ENCODE measurements around the gene KCNAB1. TPM values are rescaled to one million over a fixed set of nuclear protein-coding genes. Genes with fewer than 3 reads are reported as not detected.

KCNAB1 gene
- total RNA-seq, 1 experiment from 2014 or later = not detected

DNA sequence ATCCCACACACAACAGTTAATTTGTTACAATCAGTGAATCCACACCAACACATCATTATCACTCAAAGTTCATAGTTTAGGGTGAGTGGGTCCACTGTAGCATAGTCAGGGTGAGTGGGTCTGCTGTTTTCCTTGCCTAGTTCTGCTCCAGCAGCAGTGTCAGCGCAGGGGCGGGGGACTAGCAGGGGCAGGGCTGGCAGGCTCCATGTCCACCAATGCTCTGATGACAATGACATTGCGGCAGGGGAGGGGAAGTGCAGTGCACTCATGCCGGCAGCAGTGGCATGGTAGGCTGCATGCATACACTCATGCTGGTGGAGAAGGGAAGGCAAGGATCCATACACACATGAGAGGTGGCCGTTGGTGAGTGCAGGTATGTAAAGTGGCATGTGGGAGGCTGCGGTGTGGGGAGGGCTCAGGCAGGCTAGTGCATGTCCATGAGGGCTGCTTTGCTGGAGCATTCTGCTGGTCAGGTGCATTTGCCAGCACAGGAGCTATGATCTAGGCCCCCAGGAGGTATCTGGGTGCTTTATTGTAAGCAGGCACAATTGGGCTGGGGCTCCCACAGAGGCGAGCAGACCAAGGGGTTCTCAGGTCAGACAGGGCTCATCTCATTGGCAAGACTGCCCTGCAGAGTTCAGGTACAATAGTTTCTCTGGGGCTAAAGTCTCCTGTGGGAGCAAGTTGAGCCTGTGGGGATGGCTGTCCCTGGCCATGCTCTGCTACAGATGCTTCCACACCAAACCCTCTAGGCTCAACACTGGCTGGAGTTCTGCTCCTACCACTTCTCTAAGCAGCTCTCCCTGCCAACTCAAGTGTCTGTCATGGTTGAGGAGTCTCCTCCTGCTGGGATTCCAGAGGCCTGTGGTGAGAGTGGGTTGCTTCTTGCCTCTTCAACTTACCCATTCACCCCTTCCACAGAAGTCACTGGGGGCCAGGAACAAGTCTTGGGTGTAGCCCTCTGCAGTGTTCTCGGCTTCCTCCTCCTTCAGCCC lies 81.3 kb downstream of the KCNAB1 start:
- no peak overlapping the region for H3K9ac ChIP-seq (ENCODE audit: low read length)
- H3K4me1 ChIP-seq (ENCODE audit: insufficient read depth, low read length) = no peaks in the 10 kb centered on the region
- POLR2A ChIA-PET (ENCODE audit: unreplicated experiment) = no interaction called here
- no peaks in the 10 kb centered on the region for H3K36me3 ChIP-seq (ENCODE audit: low read depth, low read length)
- H3K27me3 ChIP-seq (ENCODE audit: low read length) = no peaks in the 10 kb centered on the region
- no peaks in the 10 kb centered on the region for H3K79me2 ChIP-seq (ENCODE audit: low read length)
- no peak for ATAC-seq
- no peaks in the 10 kb centered on the region for H4K20me1 ChIP-seq (ENCODE audit: low read length)
- DNase-seq = no peak
- no TSS peak for BruUV-seq (replicated peaks)
- no peak overlapping the region for H3K4me3 ChIP-seq (ENCODE audit: low read length)
- no peak overlapping the region for H3K4me2 ChIP-seq (ENCODE audit: low read length)
- TF ChIP-seq EZH2phosphoT487 (IDR thresholded peaks at IDR 0.05; ENCODE audit: borderline replicate concordance, low read length) (no peak), EZH2 (IDR thresholded peaks at IDR 0.05; ENCODE audit: low read length, unreplicated experiment) (no peak), CTCF (conservative IDR thresholded peaks at IDR 0.05; ENCODE audit: low read depth, low read length) (no peak)
- H3F3A ChIP-seq (ENCODE audit: low read length, unreplicated experiment) = no peaks in the 10 kb centered on the region
- no peak overlapping the region for H2AFZ ChIP-seq (ENCODE audit: low read length)
- intact Hi-C loops (cut with micrococcal nuclease) = no loop called here
- H3K9me3 ChIP-seq (ENCODE audit: low read length) = no peaks in the 10 kb centered on the region
- CTCF ChIA-PET = no interaction called here
- H3K27ac ChIP-seq (ENCODE audit: low read length) = no peak overlapping the region
- no peaks in the 10 kb centered on the region for H3K9me2 ChIP-seq (replicated peaks; ENCODE audit: low read length)

DNA sequence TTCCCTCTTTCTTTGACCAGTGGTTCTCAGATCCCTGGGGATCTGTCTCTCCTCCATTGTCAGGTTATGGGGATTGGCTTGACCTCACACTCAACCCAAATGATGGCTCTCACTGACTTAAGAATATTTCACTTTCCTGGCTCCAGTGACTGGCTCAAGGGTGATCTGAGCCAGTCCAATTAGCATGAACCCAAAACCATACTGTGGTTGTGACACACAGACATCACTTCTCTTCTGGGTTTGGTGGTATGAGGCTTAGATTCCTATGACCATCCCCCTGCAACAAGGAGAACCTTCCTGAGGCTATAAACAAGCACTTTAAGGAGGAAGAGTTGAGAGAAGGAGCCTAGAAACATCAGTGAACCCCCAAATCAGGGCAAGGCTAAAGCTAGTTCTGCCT lies 85.8 kb downstream of the KCNAB1 start:
- CTCF ChIA-PET = no interaction called here
- no peaks in the 10 kb centered on the region for H4K20me1 ChIP-seq (ENCODE audit: low read length)
- DNase-seq = no peak
- no peaks in the 10 kb centered on the region for H3K9me3 ChIP-seq (ENCODE audit: low read length)
- no peak overlapping the region for H2AFZ ChIP-seq (ENCODE audit: low read length)
- POLR2A ChIA-PET (ENCODE audit: unreplicated experiment) = no interaction called here
- no peak for ATAC-seq
- peaks cover 21% of the 10 kb centered on the region for H3K4me1 ChIP-seq (ENCODE audit: insufficient read depth, low read length)
- no TSS peak for BruUV-seq (replicated peaks)
- intact Hi-C loops (cut with micrococcal nuclease) = no loop called here
- no peaks in the 10 kb centered on the region for H3K27me3 ChIP-seq (ENCODE audit: low read length)
- no peak for TF ChIP-seq EZH2phosphoT487 (IDR thresholded peaks at IDR 0.05; ENCODE audit: borderline replicate concordance, low read length)
- no peak for TF ChIP-seq CTCF (conservative IDR thresholded peaks at IDR 0.05; ENCODE audit: low read depth, low read length)
- TF ChIP-seq EZH2 (IDR thresholded peaks at IDR 0.05; ENCODE audit: low read length, unreplicated experiment) = no peak
- H3K9me2 ChIP-seq (replicated peaks; ENCODE audit: low read length) = no peaks in the 10 kb centered on the region
- H3F3A ChIP-seq (ENCODE audit: low read length, unreplicated experiment) = no peaks in the 10 kb centered on the region
- H3K4me2 ChIP-seq (ENCODE audit: low read length) = no peak overlapping the region
- no peak overlapping the region for H3K9ac ChIP-seq (ENCODE audit: low read length)
- no peaks in the 10 kb centered on the region for H3K79me2 ChIP-seq (ENCODE audit: low read length)
- no peak overlapping the region for H3K27ac ChIP-seq (ENCODE audit: low read length)
- H3K36me3 ChIP-seq (ENCODE audit: low read depth, low read length) = no peaks in the 10 kb centered on the region
- no peak overlapping the region for H3K4me3 ChIP-seq (ENCODE audit: low read length)

Measured in PC-3 (cell line).